H1 (cell line): ENCODE data around the gene ID2. TPM values are rescaled to one million over a fixed set of nuclear protein-coding genes. Genes with fewer than 3 reads are reported as not detected.

Experiments
- CTCF ChIA-PET: fragments of 300-600 bp; sonication (Branson Sonifier 250); formaldehyde crosslinking; loops from one replicate; lab custom pipeline; 2021; ENCODE audit not compliant: partially characterized antibody; lab: Charles Lee
- POLR2A ChIA-PET: fragments of 300-600 bp; sonication (Branson Sonifier 250); formaldehyde crosslinking; loops from one replicate; lab custom pipeline; 2021; ENCODE audit warnings: inconsistent platforms; ENCODE audit not compliant: partially characterized antibody; lab: Charles Lee
- DNase-seq, 2 experiments: peaks; one replicate each; pipeline versions ENCODE4 v3.0.0 to v3.0.0-alpha.2; 2010 to 2022; ENCODE audit warnings: low spot score in 2 of 2, low read depth in 1 of 2, mixed read lengths in 1 of 2
- FAIRE-seq: peaks from 2 replicates; lab custom pipeline; 2011; peaks lifted over from hg19 to GRCh38; lab: Jason Lieb, UNC
- H2AFZ ChIP-seq: 2 replicates; pipeline ENCODE4 v1.8.1; 2012; ENCODE audit warnings: low read length, inconsistent platforms
- H2AK5ac ChIP-seq: 2 replicates; pipeline ENCODE4 v1.6.1; 2013; ENCODE audit warnings: low read depth, low read length
- H2BK120ac ChIP-seq: replicated peaks from 2 replicates; pipeline ENCODE3; 2013; ENCODE audit warnings: low read depth, low read length, inconsistent platforms
- H2BK12ac ChIP-seq: 2 replicates; pipeline ENCODE4 v1.6.1; 2013; ENCODE audit warnings: low read depth, low read length
- H2BK15ac ChIP-seq: 2 replicates; pipeline ENCODE4 v1.6.1; 2013; ENCODE audit warnings: low read length
- H2BK20ac ChIP-seq: 2 replicates; pipeline ENCODE4 v1.6.1; 2013; ENCODE audit warnings: low read length
- H2BK5ac ChIP-seq: 2 replicates; pipeline ENCODE4 v1.6.1; 2013; ENCODE audit warnings: low read depth, low read length
- H3K14ac ChIP-seq: 2 replicates; pipeline ENCODE4 v1.6.1; 2013; ENCODE audit warnings: inconsistent platforms; ENCODE audit not compliant: insufficient read length
- H3K18ac ChIP-seq: 2 replicates; pipeline ENCODE4 v1.6.1; 2013; ENCODE audit warnings: low read length; ENCODE audit errors: extremely low read depth
- H3K23ac ChIP-seq: 2 replicates; pipeline ENCODE4 v1.6.1; 2013; ENCODE audit warnings: inconsistent platforms; ENCODE audit not compliant: insufficient read length
- H3K23me2 ChIP-seq: 2 replicates; pipeline ENCODE4 v1.6.1; 2013; ENCODE audit warnings: low read depth, low read length
- H3K27ac ChIP-seq: 2 replicates; pipeline ENCODE4 v1.6.1; 2011; ENCODE audit warnings: low read depth, low read length, inconsistent platforms
- H3K27me3 ChIP-seq, 4 experiments: replicated peaks in 1 of 4; 1 replicate in 1 of 4; 2 replicates in 3 of 4; pipeline versions ENCODE4 v1.6.1 to v1.8.1; 2011 to 2013; ENCODE audit warnings: low read length in 3 of 4, mild to moderate bottlenecking in 3 of 4, inconsistent platforms in 2 of 4, mixed read lengths in 2 of 4, moderate library complexity in 1 of 4; ENCODE audit not compliant: control insufficient read depth in 3 of 4, insufficient read depth in 3 of 4; ENCODE audit errors: extremely low read depth in 1 of 4
- H3K36me3 ChIP-seq, 4 experiments: 2 replicates each; pipeline versions ENCODE4 v1.6.1 to v1.8.1; 2011 to 2013; ENCODE audit warnings: mild to moderate bottlenecking in 4 of 4, low read length in 3 of 4, moderate library complexity in 2 of 4, control low read depth in 1 of 4, inconsistent platforms in 1 of 4; ENCODE audit not compliant: insufficient read depth in 4 of 4, control insufficient read depth in 2 of 4
- H3K4ac ChIP-seq: replicated peaks from 2 replicates; pipeline ENCODE3; 2013; ENCODE audit warnings: low read length, low read depth, mixed read lengths, inconsistent platforms; ENCODE audit not compliant: insufficient read length
- H3K4me1 ChIP-seq, 4 experiments: replicated peaks in 1 of 4; 1 replicate in 1 of 4; 2 replicates in 3 of 4; pipeline versions ENCODE4 v1.6.1 to v1.8.1; 2011 to 2013; ENCODE audit warnings: low read length in 3 of 4, inconsistent platforms in 2 of 4, mixed read lengths in 1 of 4; ENCODE audit not compliant: insufficient read depth in 4 of 4, control insufficient read depth in 3 of 4
- H3K4me2 ChIP-seq, 2 experiments: 2 replicates each; pipeline versions ENCODE4 v1.6.1 to v1.8.1; 2011 to 2013; ENCODE audit warnings: low read depth in 2 of 2, low read length in 2 of 2, control low read depth in 1 of 2, inconsistent platforms in 1 of 2, mild to moderate bottlenecking in 1 of 2; ENCODE audit not compliant: insufficient read depth in 1 of 2
- H3K4me3 ChIP-seq, 4 experiments: fragments of 200-600, 300-600 bp in 1 of 4; sonication (generic), shearing (Covaris generic), sonication (Bioruptor Twin) in 1 of 4; 2 replicates each; pipeline versions ENCODE4 v1.5.1 to v1.8.1; 2011 to 2016; ENCODE audit warnings: low read length in 4 of 4, low read depth in 3 of 4, control low read depth in 2 of 4, inconsistent platforms in 2 of 4, mild to moderate bottlenecking in 2 of 4, mixed read lengths in 1 of 4, moderate library complexity in 1 of 4; ENCODE audit not compliant: insufficient read depth in 2 of 4; ENCODE audit errors: extremely low read depth in 1 of 4
- H3K56ac ChIP-seq: replicated peaks from 2 replicates; pipeline ENCODE3; 2013; ENCODE audit warnings: low read depth, mild to moderate bottlenecking, mixed read lengths, low read length, inconsistent platforms; ENCODE audit not compliant: insufficient read length
- H3K79me1 ChIP-seq: 2 replicates; pipeline ENCODE4 v1.6.1; 2013; ENCODE audit warnings: low read depth, low read length, control low read depth
- H3K79me2 ChIP-seq, 2 experiments: 2 replicates each; pipeline versions ENCODE4 v1.6.1 to v1.8.1; 2012 to 2013; ENCODE audit warnings: low read length in 2 of 2, mild to moderate bottlenecking in 2 of 2, inconsistent platforms in 1 of 2; ENCODE audit not compliant: insufficient read depth in 2 of 2, control insufficient read depth in 1 of 2
- H3K9ac ChIP-seq, 4 experiments: replicated peaks in 1 of 4; 1 replicate in 1 of 4; 2 replicates in 3 of 4; pipeline versions ENCODE4 v1.6.1 to v1.8.1; 2011 to 2013; ENCODE audit warnings: low read depth in 3 of 4, low read length in 3 of 4, control low read depth in 2 of 4, mild to moderate bottlenecking in 2 of 4, moderate library complexity in 2 of 4, inconsistent platforms in 1 of 4; ENCODE audit errors: extremely low read depth in 1 of 4
- H3K9me3 ChIP-seq, 2 experiments: 2 replicates each; pipeline versions ENCODE4 v1.6.1 to v1.8.1; 2012 to 2013; ENCODE audit warnings: mild to moderate bottlenecking in 2 of 2, moderate library complexity in 2 of 2, control low read depth in 1 of 2, inconsistent platforms in 1 of 2, low read depth in 1 of 2, low read length in 1 of 2, mixed read lengths in 1 of 2; ENCODE audit not compliant: insufficient read depth in 2 of 2
- H4K20me1 ChIP-seq, 2 experiments: replicated peaks in 1 of 2; 2 replicates each; pipeline versions ENCODE3 to v1.8.1; 2011 to 2013; ENCODE audit warnings: inconsistent platforms in 2 of 2, low read length in 2 of 2, mild to moderate bottlenecking in 1 of 2; ENCODE audit not compliant: insufficient read depth in 2 of 2, control insufficient read depth in 1 of 2
- H4K5ac ChIP-seq: 2 replicates; pipeline ENCODE4 v1.6.1; 2013; ENCODE audit warnings: low read length, low read depth, mixed read lengths, inconsistent platforms; ENCODE audit not compliant: insufficient read length
- H4K8ac ChIP-seq: 2 replicates; pipeline ENCODE4 v1.8.0; 2013; ENCODE audit warnings: mild to moderate bottlenecking, moderate library complexity, low read length, inconsistent platforms; ENCODE audit not compliant: insufficient read depth; ENCODE audit errors: extremely low read depth
- H4K91ac ChIP-seq: replicated peaks from 2 replicates; pipeline ENCODE3; 2013; ENCODE audit warnings: low read length, mixed read lengths, inconsistent platforms; ENCODE audit not compliant: insufficient read length
- BCL11A ChIP-seq, 2 experiments: IDR thresholded peaks; one replicate each; pipeline ENCODE4 v1.6.1; 2011; ENCODE audit warnings: low read depth in 2 of 2, low read length in 2 of 2, mild to moderate bottlenecking in 2 of 2
- E2F6 ChIP-seq: IDR thresholded peaks from 2 replicates; pipeline ENCODE4 v1.6.1; 2012; ENCODE audit warnings: inconsistent platforms
- GABPA ChIP-seq: IDR thresholded peaks from 2 replicates; pipeline ENCODE4 v1.6.1; 2011; ENCODE audit warnings: mild to moderate bottlenecking, low read length, moderate library complexity, borderline replicate concordance; ENCODE audit not compliant: insufficient read depth
- JUND ChIP-seq: IDR thresholded peaks from 2 replicates; pipeline ENCODE4 v1.6.1; 2011; ENCODE audit warnings: mild to moderate bottlenecking, improper control_type of control experiment, low read length
- KDM4A ChIP-seq: IDR thresholded peaks from one replicate; pipeline ENCODE4 v1.7.1; 2012; ENCODE audit warnings: low read depth, mild to moderate bottlenecking, moderate library complexity, low read length, inconsistent platforms; ENCODE audit not compliant: severe bottlenecking
- POU5F1 ChIP-seq: IDR thresholded peaks from 2 replicates; pipeline ENCODE4 v1.6.1; 2011; ENCODE audit warnings: low read depth, mild to moderate bottlenecking, low read length, moderate library complexity
- SAP30 ChIP-seq: fragments of 300-600 bp; sonication (generic); IDR thresholded peaks from 2 replicates; pipeline ENCODE4 v1.7.1; 2012; ENCODE audit warnings: low read length, moderate library complexity, mild to moderate bottlenecking, inconsistent platforms; ENCODE audit not compliant: insufficient read depth, insufficient replicate concordance
- SIN3A ChIP-seq, 2 experiments: IDR thresholded peaks in 1 of 2; conservative IDR thresholded peaks in 1 of 2; 2 replicates each; pipeline ENCODE4 v1.6.1; 2011 to 2012; ENCODE audit warnings: low read length in 2 of 2, improper control_type of control experiment in 1 of 2, low read depth in 1 of 2, mild to moderate bottlenecking in 1 of 2
- SP2 ChIP-seq: IDR thresholded peaks from 2 replicates; pipeline ENCODE4 v1.6.1; 2012; ENCODE audit warnings: mild to moderate bottlenecking, low read length, inconsistent platforms
- SP4 ChIP-seq: IDR thresholded peaks from 2 replicates; pipeline ENCODE4 v1.6.1; 2012; ENCODE audit warnings: low read length, inconsistent platforms
- TAF7 ChIP-seq: optimal IDR thresholded peaks from 2 replicates; pipeline ENCODE3; 2011; ENCODE audit warnings: low read depth, mild to moderate bottlenecking, inconsistent platforms, low read length, moderate library complexity, borderline replicate concordance
- YY1 ChIP-seq: IDR thresholded peaks from 2 replicates; pipeline ENCODE4 v1.6.1; 2011; ENCODE audit warnings: low read depth, mild to moderate bottlenecking, low read length
- ZNF274 ChIP-seq: IDR thresholded peaks from 2 replicates; pipeline ENCODE4 v1.7.0; 2012; ENCODE audit warnings: low read length, borderline replicate concordance; ENCODE audit errors: extremely low read depth
- WGBS, 2 experiments: shearing (Covaris generic) in 1 of 2; methylation state at CpG; one replicate each; pipeline versions ENCODE4 v1.1.6 to v1.1.7; 2013 to 2015; ENCODE audit warnings: low lambda C conversion rate in 2 of 2, mixed read lengths in 2 of 2, inconsistent platforms in 1 of 2, low coverage in 1 of 2, missing lambda C conversion rate in 1 of 2; ENCODE audit not compliant: insufficient replicate concordance in 2 of 2, insufficient coverage in 1 of 2, insufficient read length in 1 of 2; ENCODE audit errors: extremely low coverage in 1 of 2, missing lambda C conversion rate in 1 of 2; 5-methylcytosine and 5-hydroxymethylcytosine counted together
- polyA plus RNA-seq, 7 experiments: library from polyadenylated mRNA; depleted of rRNA in 3 of 7; stranded (reverse) in 5 of 7; unstranded in 2 of 7; fragments of >200 nt in 5 of 7; fragments of 200-250 nt in 2 of 7; gene quantifications; 1 replicate in 5 of 7; 2 replicates in 1 of 7; 4 replicates in 1 of 7; pipeline versions ENCODE4 v1.2.1 to v1.2.3, GENCODE V29; 2011 to 2013; ENCODE audit warnings: missing spikeins in 2 of 7, mixed read lengths in 2 of 7
- total RNA-seq: library from RNA; stranded (reverse); fragmentation: NEBNext Ultra II Directional; extraction: Animal tissue kit (Norgen Biotek cat#: 25700); gene quantifications from 2 replicates; pipeline ENCODE4 v1.2.1, GENCODE V29; 2021

The ID2 gene
- total and polyA plus RNA-seq, 2 of the 8 experiments (the other 6 are each of a cell fraction or from before 2014, with no cell fraction given): 36.7 to 214 TPM

GRCh38 chr2:8691859-8692437 lies 10.1 kb downstream of the ID2 start:
- ChIA-PET CTCF (interaction anchor here (0.8 to 2.3 kb wide), 9 partner anchors 11 to 1265 kb away, joined by 3 to 12 read pairs (median 5); no protein-coding TSS in a partner anchor), POLR2A (no interaction called here)
- Histone ChIP-seq H2BK12ac (no peak overlapping the region), H3K23me2 (no peaks in the 10 kb centered on the region), H3K36me3 (no peaks in the 10 kb centered on the region), H3K9me3 (no peaks in the 10 kb centered on the region), H3K14ac (no peak overlapping the region), H3K4me1 (peaks cover 0 to 4% (median 0%) of the 10 kb centered on the region in 4 experiments; a peak in 3 of 7 replicates), H3K79me1 (no peaks in the 10 kb centered on the region), H2AK5ac (no peak overlapping the region), H4K91ac (no peak overlapping the region), H3K18ac (no peak overlapping the region), H3K27me3 (no peaks in the 10 kb centered on the region), H2BK15ac (no peak overlapping the region), H2BK5ac (no peak overlapping the region; the same call in 1 of the 2 replicates), H3K4ac (no peak overlapping the region), H3K56ac (no peak overlapping the region), H3K4me3 (no peak overlapping the region), H3K27ac (no peak overlapping the region), H3K79me2 (no peaks in the 10 kb centered on the region), H2AFZ (no peak overlapping the region), H3K4me2 (no peak overlapping the region), H3K9ac (no peak overlapping the region), H2BK20ac (no peak overlapping the region; the same call in 1 of the 2 replicates), H4K20me1 (no peaks in the 10 kb centered on the region), H3K23ac (no peak overlapping the region), H4K8ac (no peak overlapping the region), H4K5ac (no peak overlapping the region), H2BK120ac (no peak overlapping the region)
- FAIRE-seq (no peak), DNase-seq (no peak)
- 87% methylated on average over 9 of the region's 9 CpGs; no CpG with 5 or more reads in 1 of the 2 experiments for WGBS, 2 experiments
- TF ChIP-seq POU5F1 (no peak), SP4 (no peak), TAF7 (no peak), SIN3A (conservative IDR thresholded peaks at IDR 0.05 in 1 of 2, IDR thresholded peaks at IDR 0.05 in 1 of 2; ENCODE audit: low read depth in 1 of 2, low read length in 2 of 2) (no peak), SP2 (no peak), SAP30 (no peak), GABPA (no peak), KDM4A (no peak), JUND (no peak), YY1 (no peak), BCL11A (IDR thresholded peaks at IDR 0.05; ENCODE audit: low read depth in 2 of 2, low read length in 2 of 2) (no peak), E2F6 (no peak), ZNF274 (no peak)
